K562 (cell line): ENCODE results near the gene RASSF7. TPM values are rescaled to one million over a fixed set of nuclear protein-coding genes. Genes with fewer than 3 reads are reported as not detected.
A peak's percentile ranks its signal among the peaks of the same experiment; 100 is the strongest.

Source experiments
- ATAC-seq: fragments of 200-7000 bp; cut with Tn5 transposase; 3 replicates; pipeline ENCODE4 v1.9.1; 2020; ENCODE audit warnings: moderate library complexity
- BruUV-seq: library from RNA; stranded (reverse); fragments of 400-500 nt; replicated peaks from 2 replicates; lab custom pipeline; 2021; lab: Mats Ljungman, UMichigan
- CTCF ChIA-PET: fragments of 300-600 bp; formaldehyde crosslinking; extraction: SDS; loops from one replicate; lab custom pipeline; 2021; ENCODE audit warnings: low intra/inter-chr PET ratio; lab: Yijun Ruan, JAX
- POLR2A ChIA-PET: fragments of 300-600, 350-650 bp; sonication (Branson Sonifier 250); formaldehyde crosslinking; extraction: SDS; loops from one replicate; lab custom pipeline; 2021; ENCODE audit warnings: antibody characterized with exemption, inconsistent platforms; lab: Yijun Ruan, JAX
- DNase-seq, 4 experiments: peaks; one replicate each; pipeline versions ENCODE4 v3.0.0 to v3.0.0-alpha.2; 2011 to 2018; ENCODE audit warnings: low spot score in 3 of 4, mixed read lengths in 3 of 4; ENCODE audit errors: extremely low read depth in 1 of 4
- FAIRE-seq: peaks from 2 replicates; lab custom pipeline; 2011; peaks lifted over from hg19 to GRCh38; lab: Jason Lieb, UNC
- H2AFZ ChIP-seq: 2 replicates; pipeline ENCODE4 v1.6.0; 2011; ENCODE audit warnings: low read depth, low read length, control low read depth, inconsistent platforms
- H3K27ac ChIP-seq: fragments of 200-600 bp; 3 replicates; pipeline ENCODE4 v1.8.0; 2011; ENCODE audit warnings: low read depth, mild to moderate bottlenecking, control low read depth, inconsistent platforms, low read length, moderate library complexity, mixed read lengths; ENCODE audit errors: extremely low read depth
- H3K27me3 ChIP-seq, 2 experiments: fragments of 300-600 bp in 1 of 2; 2 replicates in 1 of 2; 3 replicates in 1 of 2; pipeline versions ENCODE4 v1.6.0 to v1.8.0; 2011; ENCODE audit warnings: inconsistent platforms in 2 of 2, low read length in 2 of 2, mild to moderate bottlenecking in 1 of 2, mixed read lengths in 1 of 2, moderate library complexity in 1 of 2; ENCODE audit not compliant: control insufficient read depth in 2 of 2, insufficient read depth in 2 of 2
- H3K36me3 ChIP-seq: fragments of 300-600 bp; 3 replicates; pipeline ENCODE4 v1.8.0; 2011; ENCODE audit warnings: mild to moderate bottlenecking, low read length, inconsistent platforms; ENCODE audit not compliant: control insufficient read depth, insufficient read depth
- H3K4me1 ChIP-seq, 2 experiments: fragments of 200-600 bp in 1 of 2; replicated peaks in 1 of 2; 2 replicates in 1 of 2; 3 replicates in 1 of 2; pipeline versions ENCODE4 v1.5.1 to v1.8.0; 2011; ENCODE audit warnings: inconsistent platforms in 2 of 2, low read length in 2 of 2, mild to moderate bottlenecking in 1 of 2, mixed read lengths in 1 of 2, moderate library complexity in 1 of 2; ENCODE audit not compliant: control insufficient read depth in 2 of 2, insufficient read depth in 2 of 2
- H3K4me2 ChIP-seq: 2 replicates; pipeline ENCODE4 v1.6.1; 2011; ENCODE audit warnings: low read length, control low read depth, inconsistent platforms, mixed read lengths; ENCODE audit not compliant: insufficient read depth
- H3K4me3 ChIP-seq: fragments of 200-600 bp; sonication (generic), shearing (Covaris generic); 2 replicates; pipeline ENCODE4 v1.5.1; 2016; ENCODE audit warnings: control low read depth, inconsistent platforms
- H3K79me2 ChIP-seq: fragments of 200-600 bp; 3 replicates; pipeline ENCODE4 v1.8.0; 2011; ENCODE audit warnings: low read length, inconsistent platforms; ENCODE audit not compliant: control insufficient read depth, insufficient read depth
- H3K9ac ChIP-seq, 2 experiments: 2 replicates each; pipeline versions ENCODE4 v1.6.0 to v1.6.1; 2011; ENCODE audit warnings: low read depth in 2 of 2, low read length in 2 of 2, control low read depth in 1 of 2, inconsistent platforms in 1 of 2, mild to moderate bottlenecking in 1 of 2, mixed read lengths in 1 of 2; ENCODE audit not compliant: insufficient read depth in 1 of 2
- H3K9me1 ChIP-seq: one replicate; pipeline ENCODE4 v1.6.0; 2011; ENCODE audit warnings: inconsistent platforms, mild to moderate bottlenecking, low read length, moderate library complexity; ENCODE audit not compliant: control insufficient read depth, insufficient read depth
- H3K9me3 ChIP-seq: replicated peaks from 2 replicates; pipeline ENCODE4 v1.5.1; 2011; ENCODE audit warnings: low read depth, low read length, inconsistent platforms; ENCODE audit not compliant: control insufficient read depth, insufficient read depth
- H4K20me1 ChIP-seq: replicated peaks from 2 replicates; pipeline ENCODE4 v1.6.1; 2011; ENCODE audit warnings: low read length, inconsistent platforms, mixed read lengths; ENCODE audit not compliant: control insufficient read depth, insufficient read depth
- ASH1L ChIP-seq: fragments of 450-650 bp; IDR thresholded peaks from 2 replicates; pipeline ENCODE4 v1.6.1; 2018; ENCODE audit warnings: borderline replicate concordance, mild to moderate bottlenecking, low read depth; ENCODE audit not compliant: partially characterized antibody
- CBX8 ChIP-seq: fragments of 200-600 bp; sonication (generic); IDR thresholded peaks from 2 replicates; pipeline ENCODE4 v1.6.1; 2012; ENCODE audit warnings: borderline replicate concordance, mixed run types, low read depth, mild to moderate bottlenecking, moderate library complexity, mixed read lengths, low read length, control low read depth, inconsistent platforms; ENCODE audit not compliant: poor library complexity, severe bottlenecking; ENCODE audit errors: extremely low read depth
- COPS2 ChIP-seq: fragments of 450-650 bp; conservative IDR thresholded peaks from 2 replicates; pipeline ENCODE4 v1.6.1; 2016; ENCODE audit warnings: mild to moderate bottlenecking, moderate library complexity
- DNMT1 ChIP-seq: fragments of 450-650 bp; IDR thresholded peaks from 2 replicates; pipeline ENCODE4 v1.6.1; 2016; ENCODE audit warnings: antibody characterized with exemption, mild to moderate bottlenecking
- EHMT2 ChIP-seq: fragments of 450-650 bp; IDR thresholded peaks from 2 replicates; pipeline ENCODE4 v1.6.1; 2018; ENCODE audit warnings: antibody characterized with exemption
- FOXA1 ChIP-seq: fragments of 450-650 bp; IDR thresholded peaks from 2 replicates; pipeline ENCODE4 v1.6.1; 2016; ENCODE audit warnings: mild to moderate bottlenecking, borderline replicate concordance
- FOXJ2 ChIP-seq: fragments of 200-800 bp; sonication (Bioruptor generic); IDR thresholded peaks from 2 replicates; pipeline ENCODE4 v1.6.1; 2016; ENCODE audit warnings: missing genetic modification characterization, missing compliant biosample characterization
- HCFC1 ChIP-seq: IDR thresholded peaks from 2 replicates; pipeline ENCODE4 v1.6.1; 2012; ENCODE audit warnings: low read depth, low read length, improper control_type of control experiment
- KAT7 ChIP-seq: sonication (generic); formaldehyde crosslinking; IDR thresholded peaks from 2 replicates; pipeline ENCODE4 v1.8.0; 2022; ENCODE audit warnings: missing genetic modification reagents, mild to moderate bottlenecking, borderline replicate concordance
- NFE2 ChIP-seq: IDR thresholded peaks from 2 replicates; pipeline ENCODE4 v1.6.1; 2014; ENCODE audit warnings: antibody characterized with exemption, low read depth
- PCBP2 ChIP-seq: fragments of 200-400 bp; formaldehyde crosslinking; IDR thresholded peaks from 2 replicates; pipeline ENCODE4 v1.6.1; 2018; ENCODE audit warnings: low read length, low read depth, mild to moderate bottlenecking, moderate library complexity; ENCODE audit not compliant: poor library complexity, severe bottlenecking
- PKNOX1 ChIP-seq: fragments of 450-650 bp; IDR thresholded peaks from 2 replicates; pipeline ENCODE4 v1.6.1; 2016
- RBBP5 ChIP-seq: fragments of 200-600 bp; sonication (generic); IDR thresholded peaks from 2 replicates; pipeline ENCODE4 v1.6.1; 2012; ENCODE audit warnings: borderline replicate concordance, mild to moderate bottlenecking, low read length, control low read depth, inconsistent platforms; ENCODE audit not compliant: insufficient read depth, poor library complexity, severe bottlenecking
- SREBF1 ChIP-seq: fragments of 150-350 bp; IDR thresholded peaks from 2 replicates; pipeline ENCODE4 v1.6.1; 2014; ENCODE audit warnings: antibody characterized with exemption, low read depth, low read length, borderline replicate concordance
- THAP12 ChIP-seq: fragments of 250-450 bp; sonication (Bioruptor Pico); IDR thresholded peaks from 2 replicates; pipeline ENCODE4 v1.9.0; 2021; ENCODE audit warnings: mild to moderate bottlenecking, inconsistent platforms
- ZBTB34 ChIP-seq: fragments of 250-450 bp; sonication (Bioruptor Pico); IDR thresholded peaks from 2 replicates; pipeline ENCODE4 v1.8.0; 2021; ENCODE audit warnings: mild to moderate bottlenecking, moderate library complexity
- WGBS: fragments of 100-300 bp; shearing (Covaris generic); methylation state at CpG from one replicate; pipeline ENCODE4 v1.1.6; 2016; ENCODE audit warnings: low coverage, mixed read lengths; ENCODE audit not compliant: insufficient coverage; ENCODE audit errors: missing lambda C conversion rate; 5-methylcytosine and 5-hydroxymethylcytosine counted together
- in situ Hi-C: fragments of 300-500 bp; cut with MboI; formaldehyde crosslinking; loops from 4 replicates; pipeline ENCODE4 v1.15.0; 2018; ENCODE audit warnings: inconsistent platforms, mixed read lengths
- intact Hi-C: fragments of 100-400 bp; cut with micrococcal nuclease; formaldehyde crosslinking; loops from 2 replicates; pipeline ENCODE4 v1.14.2; 2022
- polyA plus RNA-seq, 8 experiments: library from polyadenylated mRNA; depleted of rRNA in 4 of 8; stranded (reverse) in 5 of 8; unstranded in 3 of 8; fragments of >200 nt; fragmentation: Nextera tagmentation in 2 of 8; fragmentation: Illumina TruSeq in 1 of 8; extraction: Ambion mirVana in 2 of 8; extraction: Trizol in 1 of 8; gene quantifications; 2 replicates each; pipeline versions ENCODE4 v1.2.1 to v1.2.3, GENCODE V29; 2011 to 2014; ENCODE audit warnings: inconsistent platforms in 1 of 8, missing spikeins in 1 of 8
- total RNA-seq, 7 experiments: library from RNA; depleted of rRNA in 6 of 7; stranded (reverse); fragments of >200 nt in 6 of 7; fragmentation: Illumina TruSeq in 2 of 7; extraction: Trizol in 2 of 7; gene quantifications; 2 replicates each; pipeline versions ENCODE4 v1.2.1 to v1.2.3, GENCODE V29; 2011 to 2021; ENCODE audit warnings: low replicate concordance in 1 of 7

The RASSF7 gene
- total and polyA plus RNA-seq, 9 of the 15 experiments (the other 6 are each of a cell fraction or from before 2014, with no cell fraction given): 0.41 to 45.2 (median 18.6) TPM

GRCh38 chr11:559712-560304 is 962 bp upstream of the RASSF7 start:
- no peaks in the 10 kb centered on the region for H3K9me3 ChIP-seq
- DNase-seq (peak in 3 of 4 experiments; percentile 37 to 75 (median 48)), ATAC-seq (peak; percentile 38), FAIRE-seq (peak; percentile 90)
- H3K79me2 ChIP-seq: peaks cover 24% of the 10 kb centered on the region
- ChIA-PET CTCF (no interaction called here), POLR2A (interaction anchor here (0.5 to 1.3 kb wide), 9 partner anchors 9 to 313 kb away, joined by 3 to 5 read pairs (median 3); no protein-coding TSS in a partner anchor)
- WGBS: 25% methylated on average over 18 of the region's 18 CpGs
- H3K27ac ChIP-seq: peak overlapping the region; percentile 89
- peak overlapping the region; percentile 84; the same call in 1 of the 2 replicates for H2AFZ ChIP-seq
- peaks cover 19 to 91% of the 10 kb centered on the region in 2 experiments for H3K4me1 ChIP-seq
- peak overlapping the region; percentile 95 for H3K4me3 ChIP-seq
- peaks cover 23% of the 10 kb centered on the region; the same call in 1 of the 3 replicates for H3K36me3 ChIP-seq
- H3K9me1 ChIP-seq: peaks cover 2% of the 10 kb centered on the region
- peak overlapping the region; percentile 81 to 96 for H3K9ac ChIP-seq
- BruUV-seq: no TSS peak
- 0 out of 2 replicates have a peak, but pooled peaks cover 5% of the 10 kb centered on the region for H4K20me1 ChIP-seq
- intact Hi-C loops: loop anchor here (10.0 kb wide), 3 partner anchors 55 to 235 kb away; partner anchors contain the start of genes CEND1, DEAF1, IRF7 and SLC25A22
- peak overlapping the region; percentile 88 for H3K4me2 ChIP-seq
- no peaks in the 10 kb centered on the region for H3K27me3 ChIP-seq
- in situ Hi-C loops: no loop called here
- TF ChIP-seq HCFC1 (no peak), FOXA1 (no peak), ASH1L (peak; percentile 19), PKNOX1 (peak; percentile 72), SREBF1 (no peak), THAP12 (CRISPR knock-in tag) (no peak), COPS2 (no peak), NFE2 (peak; percentile 18; the same call in 1 of the 2 replicates), KAT7 (CRISPR knock-in tag) (no peak), DNMT1 (no peak), FOXJ2 (tag) (no peak), RBBP5 (no peak), EHMT2 (no peak), PCBP2 (no peak), ZBTB34 (no peak), CBX8 (no peak)
